ENCODE measurements around the gene PHF5A. TPM values are rescaled to one million over a fixed set of nuclear protein-coding genes. Genes with fewer than 3 reads are reported as not detected.

The PHF5A gene
- total and polyA plus RNA-seq, 2 donors from 2014 or later, result 34.0 to 42.2 TPM

GRCh38 chr22:41448189-41448808 lies 20.2 kb downstream of the PHF5A start:
- no peaks in the 10 kb centered on the region for H3K9me3 ChIP-seq (ENCODE audit: control insufficient read depth in 2 of 3, insufficient read depth in 1 of 3, low read length in 3 of 3)
- peak; percentile 98 for FAIRE-seq
- peak; percentile 98 to 100 (median 99) for DNase-seq
- TF ChIP-seq CTCF (IDR thresholded peaks at IDR 0.05; ENCODE audit: borderline replicate concordance, extremely low read depth, insufficient read depth), result no peak
- H3K27me3 ChIP-seq (ENCODE audit: control insufficient read depth, insufficient read depth, low read length), result no peaks in the 10 kb centered on the region
- H3K9ac ChIP-seq (ENCODE audit: low read length in 3 of 3), result peak overlapping the region; percentile 66 to 100 (median 77)
- no peaks in the 10 kb centered on the region for H3K36me3 ChIP-seq (ENCODE audit: control insufficient read depth in 2 of 3, insufficient read depth in 3 of 3, low read length in 3 of 3)
- H3K4me3 ChIP-seq (ENCODE audit: low read length in 3 of 3), result peak overlapping the region; percentile 81 to 97 (median 96)
- peaks cover 3 to 12% (median 4%) of the 10 kb centered on the region in 3 donors for H3K4me1 ChIP-seq (ENCODE audit: control insufficient read depth in 2 of 3, insufficient read depth in 2 of 3, low read depth in 1 of 3, low read length in 3 of 3)
- intact Hi-C loops (cut with DNase I), result no loop called here
- H3K27ac ChIP-seq (ENCODE audit: low read depth in 2 of 2, low read length in 2 of 2), result peak overlapping the region; percentile 97 to 100

- no peaks in the 10 kb centered on the region for H3K9me3 ChIP-seq (ENCODE audit: control insufficient read depth in 2 of 3, insufficient read depth in 1 of 3, low read length in 3 of 3)
- H3K36me3 ChIP-seq (ENCODE audit: control insufficient read depth in 2 of 3, insufficient read depth in 3 of 3, low read length in 3 of 3), result peaks cover 0 to 5% (median 0%) of the 10 kb centered on the region in 3 donors
- DNase-seq, result peak; percentile 80 to 91 (median 90)
- peak overlapping the region; percentile 97 to 100 for H3K27ac ChIP-seq (ENCODE audit: low read depth in 2 of 2, low read length in 2 of 2)
- peak overlapping the region; percentile 81 to 97 (median 96) for H3K4me3 ChIP-seq (ENCODE audit: low read length in 3 of 3)
- no peaks in the 10 kb centered on the region for H3K27me3 ChIP-seq (ENCODE audit: control insufficient read depth, insufficient read depth, low read length)
- H3K4me1 ChIP-seq (ENCODE audit: control insufficient read depth in 2 of 3, insufficient read depth in 2 of 3, low read depth in 1 of 3, low read length in 3 of 3), result peaks cover 3 to 16% (median 10%) of the 10 kb centered on the region in 3 donors
- intact Hi-C loops (cut with DNase I), result no loop called here
- no peak for TF ChIP-seq CTCF (IDR thresholded peaks at IDR 0.05; ENCODE audit: borderline replicate concordance, extremely low read depth, insufficient read depth)
- H3K9ac ChIP-seq (ENCODE audit: low read length in 3 of 3), result peak overlapping the region; percentile 66 to 100 (median 77)
- no peak for FAIRE-seq
Measured at GRCh38 chr22:41447435-41448188, 20.9 kb downstream of the PHF5A start.

- no peak for TF ChIP-seq CTCF (IDR thresholded peaks at IDR 0.05; ENCODE audit: borderline replicate concordance, extremely low read depth, insufficient read depth)
- intact Hi-C loops (cut with DNase I), result no loop called here
- no peaks in the 10 kb centered on the region for H3K27me3 ChIP-seq (ENCODE audit: control insufficient read depth, insufficient read depth, low read length)
- peak within 1 kb of the TSS; percentile 91 to 97 (median 96) for H3K4me3 ChIP-seq (ENCODE audit: low read length in 3 of 3)
- H3K36me3 ChIP-seq (ENCODE audit: control insufficient read depth in 2 of 3, insufficient read depth in 3 of 3, low read length in 3 of 3), result peaks cover 0 to 5% (median 3%) of the 10 kb centered on the region in 3 donors
- H3K4me1 ChIP-seq (ENCODE audit: control insufficient read depth in 2 of 3, insufficient read depth in 2 of 3, low read depth in 1 of 3, low read length in 3 of 3), result peaks cover 5 to 20% (median 17%) of the 10 kb centered on the region in 3 donors
- FAIRE-seq (no peak), DNase-seq (peak; percentile 96 to 99 (median 97))
- H3K9ac ChIP-seq (ENCODE audit: low read length in 3 of 3), result peak within 1 kb of the TSS; percentile 94 to 100 (median 100)
- no peaks in the 10 kb centered on the region for H3K9me3 ChIP-seq (ENCODE audit: control insufficient read depth in 2 of 3, insufficient read depth in 1 of 3, low read length in 3 of 3)
- peak within 1 kb of the TSS; percentile 97 to 100 for H3K27ac ChIP-seq (ENCODE audit: low read depth in 2 of 2, low read length in 2 of 2)
Measured at GRCh38 chr22:41446639-41447434, 21.7 kb downstream of the PHF5A start, which contains the start of gene TOB2. Gene TOB2, minus strand, starts transcription at chr22:41446801. Its CDS starts 9,456 bp downstream, at chr22:41437345.

Measured in kidney (tissue), 14 donors.